PC-3 (cell line): ENCODE data around the gene SH2D2A. TPM values are rescaled to one million over a fixed set of nuclear protein-coding genes. Genes with fewer than 3 reads are reported as not detected.

ENCODE experiments used
- ATAC-seq: fragments of 200-7000 bp; cut with Tn5 transposase; 2 replicates; pipeline ENCODE4 v1.9.1; 2020; ENCODE audit warnings: mild to moderate bottlenecking, moderate library complexity
- BruUV-seq: library from RNA; stranded (reverse); fragments of 400-500 nt; replicated peaks from 2 replicates; lab custom pipeline; 2021; lab: Mats Ljungman, UMichigan
- CTCF ChIA-PET: fragments of 300-600 bp; sonication (Branson Sonifier 250); formaldehyde crosslinking; loops from one replicate; lab custom pipeline; 2022; ENCODE audit warnings: antibody characterized with exemption; lab: Charles Lee
- POLR2A ChIA-PET: fragments of 300-600 bp; sonication (Branson Sonifier 250); formaldehyde crosslinking; loops from one replicate; lab custom pipeline; 2022; ENCODE audit warnings: antibody characterized with exemption; ENCODE audit not compliant: unreplicated experiment; lab: Charles Lee
- DNase-seq: peaks from one replicate; pipeline ENCODE4 v3.0.0-alpha.2; 2015
- H2AFZ ChIP-seq: fragments of 300-600 bp; sonication (generic); 2 replicates; pipeline ENCODE4 v1.6.0; 2016; ENCODE audit warnings: antibody characterized with exemption, low read length
- H3F3A ChIP-seq: fragments of 300-600 bp; sonication (generic); one replicate; pipeline ENCODE4 v1.6.0; 2017; ENCODE audit warnings: antibody characterized with exemption, low read length, control low read depth, mild to moderate bottlenecking; ENCODE audit not compliant: unreplicated experiment
- H3K27ac ChIP-seq: fragments of 300-600 bp; sonication (generic); 2 replicates; pipeline ENCODE4 v1.5.1; 2016; ENCODE audit warnings: mild to moderate bottlenecking, low read length
- H3K27me3 ChIP-seq: fragments of 300-600 bp; sonication (generic); 2 replicates; pipeline ENCODE4 v1.6.1; 2016; ENCODE audit warnings: low read length, mixed read lengths
- H3K36me3 ChIP-seq: fragments of 300-600 bp; sonication (generic); 2 replicates; pipeline ENCODE4 v1.6.1; 2016; ENCODE audit warnings: low read depth, mixed run types, low read length, mixed read lengths
- H3K4me1 ChIP-seq: fragments of 300-600 bp; sonication (generic); 2 replicates; pipeline ENCODE4 v1.5.1; 2016; ENCODE audit warnings: low read length; ENCODE audit not compliant: insufficient read depth
- H3K4me2 ChIP-seq: fragments of 300-600 bp; sonication (generic); 2 replicates; pipeline ENCODE4 v1.6.0; 2016; ENCODE audit warnings: low read length
- H3K4me3 ChIP-seq: fragments of 300-600 bp; sonication (generic); 2 replicates; pipeline ENCODE4 v1.5.1; 2016; ENCODE audit warnings: mild to moderate bottlenecking, low read length, mixed read lengths
- H3K79me2 ChIP-seq: fragments of 300-600 bp; sonication (generic); 2 replicates; pipeline ENCODE4 v1.6.1; 2017; ENCODE audit warnings: low read length, mixed read lengths
- H3K9ac ChIP-seq: fragments of 300-600 bp; sonication (generic); 2 replicates; pipeline ENCODE4 v1.6.0; 2016; ENCODE audit warnings: mild to moderate bottlenecking, low read length
- H3K9me2 ChIP-seq: fragments of 300-600 bp; sonication (generic); replicated peaks from 2 replicates; pipeline ENCODE4 v1.6.1; 2016; ENCODE audit warnings: mixed run types, low read length, mixed read lengths
- H3K9me3 ChIP-seq: fragments of 300-600 bp; sonication (generic); 2 replicates; pipeline ENCODE4 v1.6.1; 2016; ENCODE audit warnings: low read length, mixed read lengths
- H4K20me1 ChIP-seq: fragments of 300-600 bp; sonication (generic); 2 replicates; pipeline ENCODE4 v1.6.1; 2016; ENCODE audit warnings: low read length, mixed read lengths
- CTCF ChIP-seq: fragments of 300-600 bp; sonication (generic); conservative IDR thresholded peaks from 2 replicates; pipeline ENCODE4 v1.5.1; 2017; ENCODE audit warnings: antibody characterized with exemption, low read depth, mild to moderate bottlenecking, low read length
- EZH2 ChIP-seq: fragments of 300-600 bp; sonication (generic); IDR thresholded peaks from one replicate; pipeline ENCODE4 v1.6.1; 2017; ENCODE audit warnings: antibody characterized with exemption, mild to moderate bottlenecking, low read length; ENCODE audit not compliant: unreplicated experiment
- EZH2phosphoT487 ChIP-seq: fragments of 300-600 bp; sonication (generic); IDR thresholded peaks from 2 replicates; pipeline ENCODE4 v1.6.1; 2018; ENCODE audit warnings: mild to moderate bottlenecking, antibody characterized with exemption, low read length, borderline replicate concordance
- intact Hi-C: fragments of 100-400 bp; cut with micrococcal nuclease; formaldehyde crosslinking; loops from 2 replicates; pipeline ENCODE4 v1.9.0; 2023
- total RNA-seq: library from RNA; depleted of rRNA; stranded (reverse); fragments of >200 nt; gene quantifications from 2 replicates; pipeline ENCODE4 v1.2.3, GENCODE V29; 2014

Gene SH2D2A
- total RNA-seq, 1 experiment from 2014 or later: 6.9 TPM

DNA sequence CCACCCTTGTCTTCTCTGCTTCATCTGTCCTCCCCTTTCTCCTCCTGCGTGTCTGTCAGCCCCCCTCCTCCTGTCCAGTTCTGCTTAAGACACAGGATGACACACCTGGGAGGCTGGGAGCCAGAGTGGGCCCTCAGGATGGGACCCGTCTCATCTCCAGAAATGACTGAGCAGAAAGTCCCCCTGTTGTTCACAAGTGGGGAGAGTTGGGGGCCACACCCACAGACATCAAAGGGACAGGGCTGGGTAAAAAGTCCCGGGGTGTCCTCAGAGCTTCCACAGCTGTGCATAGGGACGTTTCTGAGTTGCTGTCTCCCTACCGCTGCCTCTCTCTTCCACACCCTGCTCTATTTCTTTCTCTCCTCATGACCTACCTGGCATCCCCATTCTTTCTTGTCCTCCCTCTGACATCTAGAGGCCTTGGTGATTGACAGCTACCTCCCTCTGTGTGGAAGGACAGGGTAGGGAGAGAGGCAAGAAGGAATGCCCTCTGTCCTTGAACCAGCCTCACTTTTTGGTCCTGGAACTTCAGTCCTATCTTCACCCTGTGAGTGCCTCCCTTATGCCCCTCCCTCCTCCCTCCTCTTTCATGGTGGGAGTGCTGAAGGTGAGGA is 19.5 kb upstream of the SH2D2A start:
- no peaks in the 10 kb centered on the region for H3K79me2 ChIP-seq
- ChIA-PET CTCF (interaction anchor here (1.5 kb wide), 1 partner anchor 54 kb away, joined by 3 read pairs; no protein-coding TSS in a partner anchor), POLR2A (no interaction called here)
- ATAC-seq (no peak), DNase-seq (no peak)
- H3K27ac ChIP-seq: no peak overlapping the region
- no peaks in the 10 kb centered on the region for H3K27me3 ChIP-seq
- no peaks in the 10 kb centered on the region for H4K20me1 ChIP-seq
- intact Hi-C loops: no loop called here
- no peak overlapping the region for H3K4me3 ChIP-seq
- no peaks in the 10 kb centered on the region for H3F3A ChIP-seq
- no peak overlapping the region for H3K9ac ChIP-seq
- no peaks in the 10 kb centered on the region for H3K9me3 ChIP-seq
- no peak for TF ChIP-seq EZH2phosphoT487
- no peak for TF ChIP-seq CTCF
- TF ChIP-seq EZH2: no peak
- H3K4me2 ChIP-seq: no peak overlapping the region
- no peak overlapping the region for H2AFZ ChIP-seq
- BruUV-seq: no TSS peak
- no peaks in the 10 kb centered on the region for H3K4me1 ChIP-seq
- H3K36me3 ChIP-seq: no peaks in the 10 kb centered on the region
- no peaks in the 10 kb centered on the region for H3K9me2 ChIP-seq

GRCh38 chr1:156834322-156834721 is 17.7 kb upstream of the SH2D2A start:
- intact Hi-C loops: no loop called here
- no peak for DNase-seq
- H3K4me3 ChIP-seq: no peak overlapping the region
- no peaks in the 10 kb centered on the region for H3K9me2 ChIP-seq
- H3K27ac ChIP-seq: no peak overlapping the region
- no peaks in the 10 kb centered on the region for H3K36me3 ChIP-seq
- ATAC-seq: no peak
- ChIA-PET POLR2A (no interaction called here), CTCF (interaction anchor here (0.6 kb wide), 1 partner anchor 86 kb away, joined by 3 read pairs; no protein-coding TSS in a partner anchor)
- TF ChIP-seq CTCF: no peak
- no peak for TF ChIP-seq EZH2
- no peak for TF ChIP-seq EZH2phosphoT487
- no peaks in the 10 kb centered on the region for H3K79me2 ChIP-seq
- H3K4me1 ChIP-seq: no peaks in the 10 kb centered on the region
- no peak overlapping the region for H2AFZ ChIP-seq
- no peaks in the 10 kb centered on the region for H3K27me3 ChIP-seq
- H3F3A ChIP-seq: no peaks in the 10 kb centered on the region
- no peak overlapping the region for H3K9ac ChIP-seq
- no peaks in the 10 kb centered on the region for H4K20me1 ChIP-seq
- no peak overlapping the region for H3K4me2 ChIP-seq
- no peaks in the 10 kb centered on the region for H3K9me3 ChIP-seq
- BruUV-seq: no TSS peak

DNA sequence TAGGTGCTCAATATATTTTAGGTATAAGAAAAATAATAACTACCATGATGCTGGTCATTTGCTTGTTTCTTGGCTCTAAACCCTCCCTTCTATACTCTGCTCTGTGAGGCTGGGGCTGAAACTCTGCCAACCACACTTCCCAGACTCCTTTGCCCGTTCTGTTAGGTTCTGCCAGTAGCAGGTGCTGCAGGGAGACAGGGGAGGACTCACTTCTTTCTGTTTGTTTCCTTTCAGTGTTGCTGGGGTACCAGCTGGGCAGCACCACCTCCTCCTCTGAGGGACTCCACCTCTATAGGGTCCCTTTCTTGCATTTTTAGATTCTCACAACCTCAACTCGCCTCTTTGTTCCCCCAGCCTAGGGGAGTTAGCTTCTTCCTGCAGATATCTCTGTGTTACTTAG is 17.0 kb upstream of the SH2D2A start:
- intact Hi-C loops: no loop called here
- DNase-seq: no peak
- ATAC-seq: no peak
- TF ChIP-seq CTCF (no peak), EZH2 (no peak), EZH2phosphoT487 (no peak)
- Histone ChIP-seq H3K9ac (no peak overlapping the region), H3K9me2 (no peaks in the 10 kb centered on the region), H3K4me2 (no peak overlapping the region), H3K27ac (no peak overlapping the region), H3K36me3 (no peaks in the 10 kb centered on the region), H3K4me1 (peaks cover 6% of the 10 kb centered on the region), H3F3A (no peaks in the 10 kb centered on the region), H4K20me1 (no peaks in the 10 kb centered on the region), H3K79me2 (no peaks in the 10 kb centered on the region), H3K27me3 (no peaks in the 10 kb centered on the region), H3K9me3 (no peaks in the 10 kb centered on the region), H3K4me3 (no peak overlapping the region), H2AFZ (no peak overlapping the region)
- POLR2A ChIA-PET: no interaction called here
- no TSS peak for BruUV-seq
- CTCF ChIA-PET: interaction anchor here (0.6 kb wide), 1 partner anchor 94 kb away, joined by 5 read pairs; no protein-coding TSS in a partner anchor
